PC-9 (cell line): ENCODE results near the gene C2CD2.

Experiments
- CTCF ChIP-seq: fragments of 200-600 bp; sonication (generic); conservative IDR thresholded peaks from 2 replicates; pipeline ENCODE4 v1.6.1; 2017; ENCODE audit warnings: mixed run types, antibody characterized with exemption, mild to moderate bottlenecking, moderate library complexity
- EZH2 ChIP-seq: fragments of 200-600 bp; sonication (generic); IDR thresholded peaks from 2 replicates; pipeline ENCODE4 v1.8.0; 2017; ENCODE audit warnings: antibody characterized with exemption, low read depth

DNA sequence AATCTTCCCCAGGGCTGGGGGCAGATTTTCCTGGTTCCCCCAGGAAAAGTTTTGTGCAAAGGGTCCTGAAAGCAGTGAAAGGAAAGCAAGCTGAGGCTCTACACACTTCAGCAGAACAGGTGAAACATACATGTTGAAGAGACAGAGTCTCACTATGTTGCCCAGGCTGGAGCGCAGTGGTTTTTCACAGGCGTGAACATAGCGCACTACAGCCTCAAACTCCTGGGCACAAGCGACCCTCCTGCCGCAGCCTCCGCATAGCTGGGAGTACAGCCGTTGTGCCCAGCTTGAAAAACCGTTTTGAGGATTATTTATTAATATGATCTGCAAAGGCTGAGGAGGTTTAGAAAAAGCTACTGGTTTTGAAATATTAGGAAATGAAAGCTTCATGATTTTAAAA lies 86.5 kb downstream of the C2CD2 start:
- TF ChIP-seq CTCF (no peak), EZH2 (no peak)
